ENCODE measurements around the gene DPYSL4.

Gene DPYSL4

DNA sequence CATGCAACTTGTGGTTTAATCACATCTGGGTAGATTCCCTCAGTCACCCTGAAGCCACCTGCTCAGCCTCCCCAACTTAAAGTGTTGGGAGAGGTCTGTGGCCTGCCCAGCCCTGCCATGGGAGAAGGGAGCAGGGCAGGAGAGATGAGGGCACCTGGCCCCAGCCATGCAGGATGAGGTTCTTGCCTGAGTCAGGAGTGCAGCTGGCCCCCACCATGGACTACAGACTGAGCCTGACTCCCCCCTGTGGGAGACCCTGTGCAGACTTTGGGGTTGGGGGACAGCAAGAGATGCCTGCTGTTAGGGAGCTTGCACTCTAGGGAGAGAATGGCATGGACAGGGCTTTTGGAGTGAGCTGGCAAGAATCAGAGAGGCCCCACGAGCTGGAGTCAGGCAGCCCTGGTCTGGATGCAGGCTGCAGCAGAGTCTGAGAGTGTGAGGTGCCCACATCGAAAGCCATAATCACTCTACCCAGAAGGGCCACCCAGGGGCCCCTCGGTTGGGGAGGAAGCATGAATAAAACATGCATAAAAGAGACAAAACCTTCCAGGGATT, 34.7 kb upstream of the DPYSL4 start:
- no peak overlapping the region for H2AFZ ChIP-seq (ENCODE audit: low read depth)
- H3K27ac ChIP-seq, result no peak overlapping the region
- no peaks in the 10 kb centered on the region for H3K79me2 ChIP-seq (ENCODE audit: insufficient read depth, low read depth)
- H3K36me3 ChIP-seq (ENCODE audit: insufficient read depth), result no peaks in the 10 kb centered on the region
- TF ChIP-seq CTCF (conservative IDR thresholded peaks at IDR 0.05; ENCODE audit: low read depth, low read length), result no peak
- no peaks in the 10 kb centered on the region for H3K27me3 ChIP-seq (ENCODE audit: insufficient read depth, low read depth)
- no peak overlapping the region for H3K4me2 ChIP-seq
- H3K4me1 ChIP-seq (ENCODE audit: low read depth, poor library complexity, severe bottlenecking), result no peaks in the 10 kb centered on the region
- no peak overlapping the region for H3K9ac ChIP-seq
- no peak overlapping the region for H3K4me3 ChIP-seq (IDR thresholded peaks at IDR 0.05; ENCODE audit: insufficient read depth, low read depth, low read length)
- H4K20me1 ChIP-seq (ENCODE audit: insufficient read depth), result no peaks in the 10 kb centered on the region

DNA sequence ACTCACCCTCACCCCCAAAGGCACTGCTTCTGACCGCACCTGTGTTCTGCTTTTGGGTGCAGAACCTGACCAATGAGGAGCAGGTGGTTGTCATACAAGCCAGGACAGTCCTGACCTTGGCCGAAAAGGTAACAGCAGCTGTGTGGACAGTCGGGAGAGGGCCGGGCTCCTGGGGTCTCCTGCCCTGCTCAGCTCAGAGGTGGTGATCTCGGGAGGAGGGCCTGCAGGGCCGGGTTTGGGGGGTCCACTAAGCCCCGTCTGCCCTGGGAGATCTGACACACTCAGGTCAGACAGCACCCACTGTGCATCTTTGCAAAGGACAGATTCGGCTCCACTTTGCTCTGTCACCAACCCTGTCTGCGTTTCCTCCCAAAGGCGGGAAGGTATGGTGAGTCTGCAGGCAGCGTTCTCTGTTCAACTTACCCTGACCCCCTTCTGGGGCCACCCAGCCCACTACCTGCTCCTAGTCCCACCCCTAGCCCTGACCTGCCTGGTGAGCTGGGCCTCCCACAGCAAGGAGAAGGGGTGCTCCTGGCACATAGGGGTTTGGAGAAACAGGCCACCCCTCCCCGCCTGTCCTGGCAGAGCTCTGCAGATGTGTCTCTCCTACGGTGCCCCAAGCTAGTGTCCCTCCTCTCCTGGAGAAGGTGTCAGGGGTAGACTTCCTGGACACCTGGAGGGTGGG, 33.7 kb upstream of the DPYSL4 start:
- H3K4me1 ChIP-seq (ENCODE audit: low read depth, poor library complexity, severe bottlenecking), result no peaks in the 10 kb centered on the region

GRCh38 chr10:132153616-132154217, 33.0 kb upstream of the DPYSL4 start:
- H4K20me1 ChIP-seq (ENCODE audit: insufficient read depth), result no peaks in the 10 kb centered on the region
- no peak overlapping the region for H3K9ac ChIP-seq
- no peaks in the 10 kb centered on the region for H3K36me3 ChIP-seq (ENCODE audit: insufficient read depth)
- TF ChIP-seq CTCF (conservative IDR thresholded peaks at IDR 0.05; ENCODE audit: low read depth, low read length), result no peak
- no peak overlapping the region for H2AFZ ChIP-seq (ENCODE audit: low read depth)
- no peaks in the 10 kb centered on the region for H3K79me2 ChIP-seq (ENCODE audit: insufficient read depth, low read depth)
- no peak overlapping the region for H3K4me3 ChIP-seq (IDR thresholded peaks at IDR 0.05; ENCODE audit: insufficient read depth, low read depth, low read length)
- no peaks in the 10 kb centered on the region for H3K27me3 ChIP-seq (ENCODE audit: insufficient read depth, low read depth)
- no peaks in the 10 kb centered on the region for H3K4me1 ChIP-seq (ENCODE audit: low read depth, poor library complexity, severe bottlenecking)
- no peak overlapping the region for H3K27ac ChIP-seq
- no peak overlapping the region for H3K4me2 ChIP-seq

More for the DNA sequence above, 33.7 kb upstream of the DPYSL4 start:
- Histone ChIP-seq H3K79me2 (ENCODE audit: insufficient read depth, low read depth) (no peaks in the 10 kb centered on the region), H3K4me2 (no peak overlapping the region), H2AFZ (ENCODE audit: low read depth) (no peak overlapping the region), H4K20me1 (ENCODE audit: insufficient read depth) (no peaks in the 10 kb centered on the region), H3K36me3 (ENCODE audit: insufficient read depth) (no peaks in the 10 kb centered on the region), H3K4me3 (IDR thresholded peaks at IDR 0.05; ENCODE audit: insufficient read depth, low read depth, low read length) (no peak overlapping the region), H3K27me3 (ENCODE audit: insufficient read depth, low read depth) (no peaks in the 10 kb centered on the region), H3K27ac (no peak overlapping the region), H3K9ac (no peak overlapping the region)
- TF ChIP-seq CTCF (conservative IDR thresholded peaks at IDR 0.05; ENCODE audit: low read depth, low read length), result no peak

DNA sequence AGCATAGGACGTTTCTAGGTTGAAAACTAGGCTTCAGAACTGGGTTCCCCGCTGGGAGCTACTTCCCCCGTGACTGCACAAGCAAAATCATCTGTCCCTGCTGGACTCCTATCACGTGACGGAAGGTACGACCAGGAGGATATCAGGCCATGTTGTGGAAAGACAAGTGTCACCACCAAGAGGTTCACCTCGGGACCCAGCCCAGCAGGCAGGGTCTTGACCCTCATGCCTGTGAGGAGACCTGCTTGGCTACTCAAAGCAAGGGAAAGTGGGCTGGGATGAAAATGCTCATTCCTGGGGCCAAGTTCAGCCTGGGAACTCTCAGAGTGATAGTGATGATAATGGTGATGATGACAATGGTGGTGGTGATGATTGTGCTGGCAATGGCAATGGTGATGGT, 32.3 kb upstream of the DPYSL4 start:
- H3K4me3 ChIP-seq (IDR thresholded peaks at IDR 0.05; ENCODE audit: insufficient read depth, low read depth, low read length), result no peak overlapping the region
- H3K36me3 ChIP-seq (ENCODE audit: insufficient read depth), result no peaks in the 10 kb centered on the region
- no peaks in the 10 kb centered on the region for H3K79me2 ChIP-seq (ENCODE audit: insufficient read depth, low read depth)
- H3K4me1 ChIP-seq (ENCODE audit: low read depth, poor library complexity, severe bottlenecking), result no peaks in the 10 kb centered on the region
- TF ChIP-seq CTCF (conservative IDR thresholded peaks at IDR 0.05; ENCODE audit: low read depth, low read length), result no peak
- no peaks in the 10 kb centered on the region for H4K20me1 ChIP-seq (ENCODE audit: insufficient read depth)
- H3K27me3 ChIP-seq (ENCODE audit: insufficient read depth, low read depth), result no peaks in the 10 kb centered on the region
- H3K4me2 ChIP-seq, result no peak overlapping the region
- no peak overlapping the region for H3K27ac ChIP-seq
- no peak overlapping the region for H2AFZ ChIP-seq (ENCODE audit: low read depth)
- H3K9ac ChIP-seq, result no peak overlapping the region
